ENCODE measurements around the gene TUBGCP6. TPM values are rescaled to one million over a fixed set of nuclear protein-coding genes. Genes with fewer than 3 reads are reported as not detected.

Gene TUBGCP6
- total RNA-seq, 1 donor from 2014 or later: 48.5 TPM

DNA sequence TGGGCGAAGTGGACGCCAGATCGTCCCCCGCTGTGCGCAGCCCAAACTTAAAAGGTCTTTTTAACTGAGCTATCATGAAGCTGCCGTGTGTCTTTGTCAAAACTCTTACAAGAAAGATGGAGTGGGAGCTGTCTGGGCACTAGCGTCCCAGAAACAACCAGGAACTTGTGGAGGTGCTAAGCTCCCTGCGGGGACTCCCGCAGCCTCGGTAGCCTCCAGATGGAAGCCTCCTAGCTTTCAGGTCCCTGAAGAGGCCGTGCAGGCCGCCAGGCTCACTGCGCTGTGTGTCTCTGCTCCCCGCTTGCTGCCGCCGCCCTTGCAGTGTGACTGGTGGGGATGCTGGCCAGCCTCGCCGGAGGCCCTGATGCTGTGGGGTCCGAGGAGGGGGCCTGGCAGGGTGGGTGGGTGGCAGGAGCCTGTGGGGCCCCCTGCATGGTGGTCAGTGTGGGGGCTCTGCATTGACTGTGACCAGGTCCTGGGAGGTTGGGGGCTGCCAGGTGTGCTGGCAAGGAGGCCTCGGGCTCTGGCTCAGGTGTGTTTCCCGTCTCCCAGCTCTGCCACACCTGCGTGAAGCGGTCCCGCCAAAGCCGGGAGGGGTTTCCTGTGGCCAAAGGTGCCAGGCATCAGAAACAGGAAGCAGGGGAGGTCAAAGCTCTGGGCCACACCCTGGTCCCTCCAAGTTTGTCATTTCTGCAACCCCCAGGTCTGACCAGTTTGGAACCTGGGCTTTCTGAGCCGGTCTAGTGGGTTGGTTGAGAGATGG is 57.9 kb downstream of the TUBGCP6 start:
- Mint-ChIP-seq H3K27ac (ENCODE audit: unreplicated experiment) (no peak overlapping the region), H3K27me3 (ENCODE audit: unreplicated experiment) (peaks cover 8% of the 10 kb centered on the region), H3K4me3 (ENCODE audit: unreplicated experiment) (peak overlapping the region; percentile 92), H3K4me1 (ENCODE audit: unreplicated experiment) (peaks cover 3% of the 10 kb centered on the region), H3K9me3 (ENCODE audit: unreplicated experiment) (no peaks in the 10 kb centered on the region), H3K36me3 (ENCODE audit: low read depth, unreplicated experiment) (peaks cover 3% of the 10 kb centered on the region)
- TF ChIP-seq, protein P1, sequence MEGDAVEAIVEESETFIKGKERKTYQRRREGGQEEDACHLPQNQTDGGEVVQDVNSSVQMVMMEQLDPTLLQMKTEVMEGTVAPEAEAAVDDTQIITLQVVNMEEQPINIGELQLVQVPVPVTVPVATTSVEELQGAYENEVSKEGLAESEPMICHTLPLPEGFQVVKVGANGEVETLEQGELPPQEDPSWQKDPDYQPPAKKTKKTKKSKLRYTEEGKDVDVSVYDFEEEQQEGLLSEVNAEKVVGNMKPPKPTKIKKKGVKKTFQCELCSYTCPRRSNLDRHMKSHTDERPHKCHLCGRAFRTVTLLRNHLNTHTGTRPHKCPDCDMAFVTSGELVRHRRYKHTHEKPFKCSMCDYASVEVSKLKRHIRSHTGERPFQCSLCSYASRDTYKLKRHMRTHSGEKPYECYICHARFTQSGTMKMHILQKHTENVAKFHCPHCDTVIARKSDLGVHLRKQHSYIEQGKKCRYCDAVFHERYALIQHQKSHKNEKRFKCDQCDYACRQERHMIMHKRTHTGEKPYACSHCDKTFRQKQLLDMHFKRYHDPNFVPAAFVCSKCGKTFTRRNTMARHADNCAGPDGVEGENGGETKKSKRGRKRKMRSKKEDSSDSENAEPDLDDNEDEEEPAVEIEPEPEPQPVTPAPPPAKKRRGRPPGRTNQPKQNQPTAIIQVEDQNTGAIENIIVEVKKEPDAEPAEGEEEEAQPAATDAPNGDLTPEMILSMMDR (IDR thresholded peaks at IDR 0.05; ENCODE audit: unreplicated experiment): no peak
- DNase-seq (ENCODE audit: low spot score): no peak

DNA sequence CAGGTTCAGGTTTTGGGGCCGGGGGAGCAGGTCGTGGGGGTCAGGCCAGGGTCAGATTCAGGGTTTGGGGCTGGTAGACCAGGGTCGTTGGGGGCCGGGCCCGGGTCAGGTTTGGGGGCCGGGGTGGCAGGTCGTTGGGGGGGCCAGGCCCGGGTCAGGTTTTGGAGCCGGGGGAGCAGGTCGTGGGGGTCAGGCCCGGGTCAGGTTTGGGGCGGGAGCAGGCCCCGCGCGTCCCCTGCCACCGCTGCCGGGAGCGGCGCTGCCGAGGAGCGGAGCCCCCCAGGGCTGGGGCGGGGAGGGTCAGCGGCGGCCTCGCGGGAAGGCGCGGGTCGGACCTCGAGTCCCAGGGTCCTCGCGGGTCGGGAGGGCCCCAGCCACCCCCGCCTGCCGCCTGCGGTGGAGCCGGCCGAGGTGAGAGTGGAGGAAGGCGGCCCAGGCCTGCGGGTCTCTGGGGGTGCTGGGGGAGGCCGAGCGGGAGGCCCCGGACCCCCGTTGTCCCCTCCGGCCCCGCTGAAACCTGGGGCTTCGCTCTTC is 58.6 kb downstream of the TUBGCP6 start:
- no peaks in the 10 kb centered on the region for H3K9me3 Mint-ChIP-seq (ENCODE audit: unreplicated experiment)
- H3K27ac Mint-ChIP-seq (ENCODE audit: unreplicated experiment): no peak overlapping the region
- peaks cover 3% of the 10 kb centered on the region for H3K4me1 Mint-ChIP-seq (ENCODE audit: unreplicated experiment)
- H3K4me3 Mint-ChIP-seq (ENCODE audit: unreplicated experiment): peak overlapping the region; percentile 92
- TF ChIP-seq, protein P1 (IDR thresholded peaks at IDR 0.05; ENCODE audit: unreplicated experiment): no peak
- no peak for DNase-seq (ENCODE audit: low spot score)
- H3K36me3 Mint-ChIP-seq (ENCODE audit: low read depth, unreplicated experiment): peaks cover under 1% of the 10 kb centered on the region
- H3K27me3 Mint-ChIP-seq (ENCODE audit: unreplicated experiment): peaks cover 3% of the 10 kb centered on the region

DNA sequence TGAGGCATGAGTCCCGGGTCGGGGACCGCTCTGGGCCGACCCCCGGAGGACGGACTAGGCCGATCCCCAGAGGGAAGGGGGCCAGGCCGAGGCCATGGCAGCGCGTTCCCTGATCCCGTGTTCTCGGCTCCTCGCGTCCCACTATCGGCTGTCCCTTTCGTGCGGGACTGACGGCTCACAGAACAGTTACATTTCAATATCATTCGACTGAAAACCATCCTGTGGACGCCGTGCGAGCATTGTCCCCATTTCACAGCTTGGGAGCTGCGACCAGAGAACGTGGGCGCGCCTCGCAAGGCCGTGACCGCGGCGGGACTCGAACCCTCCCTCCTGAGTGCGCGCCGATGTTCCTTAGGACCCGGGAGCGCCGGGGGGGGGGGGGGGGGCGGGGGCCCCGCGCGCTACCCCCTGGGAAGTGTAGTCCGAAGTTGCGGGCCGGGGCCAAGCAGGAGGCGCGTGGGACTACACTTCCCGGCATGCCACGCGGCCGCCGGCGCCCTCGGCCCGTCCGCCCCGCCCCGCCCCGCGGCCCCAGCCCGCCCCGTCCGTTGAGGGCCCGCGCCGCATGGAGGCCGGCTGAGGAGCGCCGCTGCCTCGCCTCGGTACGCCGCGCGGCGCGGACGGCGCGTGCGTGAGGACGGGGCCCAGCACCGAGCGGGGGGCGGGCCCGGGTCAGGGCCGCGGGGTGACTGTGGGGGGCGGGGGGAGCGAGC is 59.3 kb downstream of the TUBGCP6 start, which contains the start of gene TRABD:
TSS of gene TRABD (plus strand) at position 539 of the 713 bp plus-strand sequence. CDS start 7,148 bp downstream, outside the sequence.
- Mint-ChIP-seq H3K36me3 (ENCODE audit: low read depth, unreplicated experiment) (no peaks in the 10 kb centered on the region), H3K4me1 (ENCODE audit: unreplicated experiment) (peaks cover 3% of the 10 kb centered on the region), H3K27me3 (ENCODE audit: unreplicated experiment) (peaks cover 1% of the 10 kb centered on the region), H3K9me3 (ENCODE audit: unreplicated experiment) (no peaks in the 10 kb centered on the region), H3K4me3 (ENCODE audit: unreplicated experiment) (peak within 1 kb of the TSS; percentile 92), H3K27ac (ENCODE audit: unreplicated experiment) (no peak within 1 kb of the TSS)
- DNase-seq (ENCODE audit: low spot score): peak; percentile 89
- TF ChIP-seq, protein P1 (IDR thresholded peaks at IDR 0.05; ENCODE audit: unreplicated experiment): no peak

GRCh38 chr22:50184902-50185374 is 59.9 kb downstream of the TUBGCP6 start:
- TF ChIP-seq, protein P1 (IDR thresholded peaks at IDR 0.05; ENCODE audit: unreplicated experiment): no peak
- Mint-ChIP-seq H3K27ac (ENCODE audit: unreplicated experiment) (no peak overlapping the region), H3K36me3 (ENCODE audit: low read depth, unreplicated experiment) (no peaks in the 10 kb centered on the region), H3K27me3 (ENCODE audit: unreplicated experiment) (peaks cover 1% of the 10 kb centered on the region), H3K9me3 (ENCODE audit: unreplicated experiment) (no peaks in the 10 kb centered on the region), H3K4me3 (ENCODE audit: unreplicated experiment) (no peak overlapping the region), H3K4me1 (ENCODE audit: unreplicated experiment) (peaks cover 3% of the 10 kb centered on the region)
- DNase-seq (ENCODE audit: low spot score): no peak

All from endothelial cell (in vitro differentiated cells).